ENCODE data around the gene PCBP1. TPM values are rescaled to one million over a fixed set of nuclear protein-coding genes. Genes with fewer than 3 reads are reported as not detected.

The PCBP1 gene
- polyA plus RNA-seq, 1 donor from 2014 or later: 33.3 TPM

- peaks cover 11% of the 10 kb centered on the region for H3F3A ChIP-seq (ENCODE audit: insufficient read depth, low read length, poor library complexity, severe bottlenecking)
- H2AFZ ChIP-seq (ENCODE audit: low read depth, low read length): no peak overlapping the region
- peaks cover 6% of the 10 kb centered on the region for H3K36me3 ChIP-seq (ENCODE audit: insufficient read depth, low read length)
- H3K9me3 ChIP-seq (ENCODE audit: low read length): no peaks in the 10 kb centered on the region
- H4K20me1 ChIP-seq (ENCODE audit: insufficient read depth): no peaks in the 10 kb centered on the region
- TF ChIP-seq REST (IDR thresholded peaks at IDR 0.05; ENCODE audit: borderline replicate concordance) (no peak), TAF1 (IDR thresholded peaks at IDR 0.05; ENCODE audit: low read depth) (no peak), CTCF (IDR thresholded peaks at IDR 0.05; ENCODE audit: poor library complexity, severe bottlenecking) (no peak), EP300 (conservative IDR thresholded peaks at IDR 0.05; ENCODE audit: poor library complexity, severe bottlenecking) (no peak), MXI1 (conservative IDR thresholded peaks at IDR 0.05; ENCODE audit: poor library complexity, severe bottlenecking) (no peak), POLR2AphosphoS5 (IDR thresholded peaks at IDR 0.05) (no peak), SMC3 (conservative IDR thresholded peaks at IDR 0.05; ENCODE audit: poor library complexity) (no peak), RAD21 (conservative IDR thresholded peaks at IDR 0.05) (no peak), EZH2 (IDR thresholded peaks at IDR 0.05; ENCODE audit: borderline replicate concordance, insufficient read depth, low read length, poor library complexity, severe bottlenecking) (no peak)
- no peak overlapping the region for H3K27ac ChIP-seq (ENCODE audit: low read length)
- H3K9ac ChIP-seq (ENCODE audit: low read length): no peak overlapping the region
- H3K9me2 ChIP-seq (ENCODE audit: insufficient read depth, low read length): no peaks in the 10 kb centered on the region
- H3K4me3 ChIP-seq (ENCODE audit: low read length): peak overlapping the region; percentile 84
- peaks cover 26% of the 10 kb centered on the region for H3K79me2 ChIP-seq (replicated peaks; ENCODE audit: insufficient read depth, low read length)
- no peaks in the 10 kb centered on the region for H3K27me3 ChIP-seq (ENCODE audit: insufficient read depth, low read depth, low read length)
- H3K4me2 ChIP-seq (ENCODE audit: low read length): peak overlapping the region; percentile 87
Measured at GRCh38 chr2:70083344-70084156, 3.7 kb upstream of the PCBP1 start.

- peaks cover 15% of the 10 kb centered on the region for H3F3A ChIP-seq (ENCODE audit: insufficient read depth, low read length, poor library complexity, severe bottlenecking)
- no peaks in the 10 kb centered on the region for H4K20me1 ChIP-seq (ENCODE audit: insufficient read depth)
- peak overlapping the region; percentile 100 for H3K27ac ChIP-seq (ENCODE audit: low read length)
- H2AFZ ChIP-seq (ENCODE audit: low read depth, low read length): peak overlapping the region; percentile 36
- H3K4me2 ChIP-seq (ENCODE audit: low read length): peak overlapping the region; percentile 87
- TF ChIP-seq SMC3 (conservative IDR thresholded peaks at IDR 0.05; ENCODE audit: poor library complexity): no peak
- TF ChIP-seq TAF1 (IDR thresholded peaks at IDR 0.05; ENCODE audit: low read depth): no peak
- TF ChIP-seq EP300 (conservative IDR thresholded peaks at IDR 0.05; ENCODE audit: poor library complexity, severe bottlenecking): no peak
- no peak for TF ChIP-seq EZH2 (IDR thresholded peaks at IDR 0.05; ENCODE audit: borderline replicate concordance, insufficient read depth, low read length, poor library complexity, severe bottlenecking)
- TF ChIP-seq MXI1 (conservative IDR thresholded peaks at IDR 0.05; ENCODE audit: poor library complexity, severe bottlenecking): no peak
- no peak for TF ChIP-seq POLR2AphosphoS5 (IDR thresholded peaks at IDR 0.05)
- no peak for TF ChIP-seq CTCF (IDR thresholded peaks at IDR 0.05; ENCODE audit: poor library complexity, severe bottlenecking)
- TF ChIP-seq REST (IDR thresholded peaks at IDR 0.05; ENCODE audit: borderline replicate concordance): no peak
- no peak for TF ChIP-seq RAD21 (conservative IDR thresholded peaks at IDR 0.05)
- peaks cover 42% of the 10 kb centered on the region for H3K79me2 ChIP-seq (replicated peaks; ENCODE audit: insufficient read depth, low read length)
- peak overlapping the region; percentile 99 for H3K9ac ChIP-seq (ENCODE audit: low read length)
- H3K36me3 ChIP-seq (ENCODE audit: insufficient read depth, low read length): peaks cover 6% of the 10 kb centered on the region
- H3K27me3 ChIP-seq (ENCODE audit: insufficient read depth, low read depth, low read length): no peaks in the 10 kb centered on the region
- no peaks in the 10 kb centered on the region for H3K9me2 ChIP-seq (ENCODE audit: insufficient read depth, low read length)
- H3K9me3 ChIP-seq (ENCODE audit: low read length): no peaks in the 10 kb centered on the region
- peak overlapping the region; percentile 84 for H3K4me3 ChIP-seq (ENCODE audit: low read length)
Measured at GRCh38 chr2:70084973-70085710, 2.1 kb upstream of the PCBP1 start.
